ENCODE measurements around the gene DNAJC28. TPM values are rescaled to one million over a fixed set of nuclear protein-coding genes. Genes with fewer than 3 reads are reported as not detected.

DNAJC28 gene
- total RNA-seq, 1 experiment from 2014 or later, result 1.5 TPM

DNA sequence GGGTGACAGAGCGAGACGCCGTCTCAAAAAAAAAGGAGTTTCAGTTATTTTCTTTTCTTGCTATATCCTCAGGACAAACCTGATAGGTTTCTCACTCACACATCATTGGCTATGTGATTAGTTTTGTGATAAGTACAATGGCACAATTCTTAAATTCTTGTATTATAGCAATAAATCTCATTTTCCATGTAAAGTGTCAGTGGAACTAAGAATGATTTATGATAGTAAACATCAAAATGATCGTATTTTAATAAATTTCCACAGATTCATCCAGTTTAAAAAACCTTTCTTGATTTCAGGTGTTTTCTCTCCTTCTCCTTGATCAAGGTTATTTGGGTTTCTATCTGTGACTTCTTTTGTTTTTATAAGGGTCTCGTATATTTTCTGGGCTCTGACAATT lies 3.5 kb downstream of the DNAJC28 start:
- TF ChIP-seq TCF7L2 (IDR thresholded peaks at IDR 0.05; ENCODE audit: low read depth, low read length) (no peak), POLR2AphosphoS5 (IDR thresholded peaks at IDR 0.05; ENCODE audit: low read depth, low read length) (no peak)
- TF ChIP-seq, protein P1, sequence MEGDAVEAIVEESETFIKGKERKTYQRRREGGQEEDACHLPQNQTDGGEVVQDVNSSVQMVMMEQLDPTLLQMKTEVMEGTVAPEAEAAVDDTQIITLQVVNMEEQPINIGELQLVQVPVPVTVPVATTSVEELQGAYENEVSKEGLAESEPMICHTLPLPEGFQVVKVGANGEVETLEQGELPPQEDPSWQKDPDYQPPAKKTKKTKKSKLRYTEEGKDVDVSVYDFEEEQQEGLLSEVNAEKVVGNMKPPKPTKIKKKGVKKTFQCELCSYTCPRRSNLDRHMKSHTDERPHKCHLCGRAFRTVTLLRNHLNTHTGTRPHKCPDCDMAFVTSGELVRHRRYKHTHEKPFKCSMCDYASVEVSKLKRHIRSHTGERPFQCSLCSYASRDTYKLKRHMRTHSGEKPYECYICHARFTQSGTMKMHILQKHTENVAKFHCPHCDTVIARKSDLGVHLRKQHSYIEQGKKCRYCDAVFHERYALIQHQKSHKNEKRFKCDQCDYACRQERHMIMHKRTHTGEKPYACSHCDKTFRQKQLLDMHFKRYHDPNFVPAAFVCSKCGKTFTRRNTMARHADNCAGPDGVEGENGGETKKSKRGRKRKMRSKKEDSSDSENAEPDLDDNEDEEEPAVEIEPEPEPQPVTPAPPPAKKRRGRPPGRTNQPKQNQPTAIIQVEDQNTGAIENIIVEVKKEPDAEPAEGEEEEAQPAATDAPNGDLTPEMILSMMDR (IDR thresholded peaks at IDR 0.05), result no peak
- TF ChIP-seq, protein P2, sequence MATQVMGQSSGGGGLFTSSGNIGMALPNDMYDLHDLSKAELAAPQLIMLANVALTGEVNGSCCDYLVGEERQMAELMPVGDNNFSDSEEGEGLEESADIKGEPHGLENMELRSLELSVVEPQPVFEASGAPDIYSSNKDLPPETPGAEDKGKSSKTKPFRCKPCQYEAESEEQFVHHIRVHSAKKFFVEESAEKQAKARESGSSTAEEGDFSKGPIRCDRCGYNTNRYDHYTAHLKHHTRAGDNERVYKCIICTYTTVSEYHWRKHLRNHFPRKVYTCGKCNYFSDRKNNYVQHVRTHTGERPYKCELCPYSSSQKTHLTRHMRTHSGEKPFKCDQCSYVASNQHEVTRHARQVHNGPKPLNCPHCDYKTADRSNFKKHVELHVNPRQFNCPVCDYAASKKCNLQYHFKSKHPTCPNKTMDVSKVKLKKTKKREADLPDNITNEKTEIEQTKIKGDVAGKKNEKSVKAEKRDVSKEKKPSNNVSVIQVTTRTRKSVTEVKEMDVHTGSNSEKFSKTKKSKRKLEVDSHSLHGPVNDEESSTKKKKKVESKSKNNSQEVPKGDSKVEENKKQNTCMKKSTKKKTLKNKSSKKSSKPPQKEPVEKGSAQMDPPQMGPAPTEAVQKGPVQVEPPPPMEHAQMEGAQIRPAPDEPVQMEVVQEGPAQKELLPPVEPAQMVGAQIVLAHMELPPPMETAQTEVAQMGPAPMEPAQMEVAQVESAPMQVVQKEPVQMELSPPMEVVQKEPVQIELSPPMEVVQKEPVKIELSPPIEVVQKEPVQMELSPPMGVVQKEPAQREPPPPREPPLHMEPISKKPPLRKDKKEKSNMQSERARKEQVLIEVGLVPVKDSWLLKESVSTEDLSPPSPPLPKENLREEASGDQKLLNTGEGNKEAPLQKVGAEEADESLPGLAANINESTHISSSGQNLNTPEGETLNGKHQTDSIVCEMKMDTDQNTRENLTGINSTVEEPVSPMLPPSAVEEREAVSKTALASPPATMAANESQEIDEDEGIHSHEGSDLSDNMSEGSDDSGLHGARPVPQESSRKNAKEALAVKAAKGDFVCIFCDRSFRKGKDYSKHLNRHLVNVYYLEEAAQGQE (IDR thresholded peaks at IDR 0.05; ENCODE audit: insufficient read depth in 1 of 2, low read depth in 2 of 2, low read length in 1 of 2), result no peak
- ChIA-PET POLR2A (no interaction called here), CTCF (no interaction called here)
- BruUV-seq (replicated peaks), result no TSS peak
- ATAC-seq, result no peak
- no peaks in the 10 kb centered on the region for H3K27me3 ChIP-seq (ENCODE audit: control insufficient read depth, insufficient read depth, low read length)
- in situ Hi-C loops (cut with HindIII; ENCODE audit: low pct_unique_long_range_greater_than_20kb, low sequenced_read_pairs), result no loop called here
- no peak overlapping the region for H3K4me3 ChIP-seq (ENCODE audit: low read depth in 2 of 2, low read length in 2 of 2)
- H3K4me1 ChIP-seq (ENCODE audit: control insufficient read depth, insufficient read depth, low read length), result no peaks in the 10 kb centered on the region
- no peak overlapping the region for H3K27ac ChIP-seq (ENCODE audit: low read length)
- DNase-seq (ENCODE audit: low read depth, low spot score), result no peak
- intact Hi-C loops (cut with micrococcal nuclease; ENCODE audit: unreplicated experiment), result no loop called here
- H3K36me3 ChIP-seq (ENCODE audit: control insufficient read depth, insufficient read depth, low read length), result no peaks in the 10 kb centered on the region
- H3K9me3 ChIP-seq (ENCODE audit: control insufficient read depth, insufficient read depth, low read depth, low read length), result no peaks in the 10 kb centered on the region

DNA sequence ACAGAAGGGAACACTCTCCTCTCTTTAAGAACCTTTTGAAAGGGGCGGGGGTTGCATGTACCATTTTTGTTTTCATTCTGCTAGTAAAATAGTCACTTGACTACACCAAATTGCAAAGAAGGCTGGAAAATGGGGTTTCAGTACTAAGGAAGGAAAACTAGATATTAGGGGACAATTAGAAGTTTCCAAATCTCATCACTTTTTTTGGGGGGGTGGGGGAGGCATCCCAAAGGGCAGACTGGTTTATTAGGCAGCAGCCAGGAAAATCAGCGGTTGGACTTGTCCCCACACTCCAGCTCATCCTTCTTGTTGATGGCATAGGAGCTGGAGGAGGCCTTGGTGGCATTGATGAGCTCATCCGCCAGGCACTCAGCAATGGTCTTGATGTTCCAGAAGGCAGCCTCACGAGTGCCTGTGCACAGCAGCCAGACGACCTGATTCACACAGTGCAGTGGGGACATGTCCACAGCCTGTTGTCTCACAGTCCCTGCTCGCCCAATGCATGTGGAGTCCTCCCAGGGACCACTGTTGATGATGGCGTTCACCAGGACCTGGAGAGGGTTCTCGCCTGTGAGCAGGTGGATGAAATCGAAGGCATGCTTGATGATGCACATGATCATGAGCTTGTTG lies 10.1 kb downstream of the DNAJC28 start:
- in situ Hi-C loops (cut with HindIII; ENCODE audit: low pct_unique_long_range_greater_than_20kb, low sequenced_read_pairs), result no loop called here
- Histone ChIP-seq H3K9me3 (ENCODE audit: control insufficient read depth, insufficient read depth, low read depth, low read length) (no peaks in the 10 kb centered on the region), H3K27ac (ENCODE audit: low read length) (no peak overlapping the region), H3K27me3 (ENCODE audit: control insufficient read depth, insufficient read depth, low read length) (no peaks in the 10 kb centered on the region), H3K36me3 (ENCODE audit: control insufficient read depth, insufficient read depth, low read length) (no peaks in the 10 kb centered on the region; the same call in 1 of the 2 replicates), H3K4me1 (ENCODE audit: control insufficient read depth, insufficient read depth, low read length) (no peaks in the 10 kb centered on the region; the same call in 1 of the 2 replicates), H3K4me3 (ENCODE audit: low read depth in 2 of 2, low read length in 2 of 2) (no peak overlapping the region)
- TF ChIP-seq POLR2AphosphoS5 (IDR thresholded peaks at IDR 0.05; ENCODE audit: low read depth, low read length) (no peak), SIN3A (IDR thresholded peaks at IDR 0.05; ENCODE audit: borderline replicate concordance, insufficient read depth, low read depth, low read length) (no peak), TCF7L2 (IDR thresholded peaks at IDR 0.05; ENCODE audit: low read depth, low read length) (no peak)
- TF ChIP-seq, protein P1 (IDR thresholded peaks at IDR 0.05), result no peak
- TF ChIP-seq, protein P2 (IDR thresholded peaks at IDR 0.05; ENCODE audit: insufficient read depth in 1 of 2, low read depth in 2 of 2, low read length in 1 of 2), result no peak
- BruUV-seq (replicated peaks), result no TSS peak
- POLR2A ChIA-PET, result no interaction called here
- no peak for DNase-seq (ENCODE audit: low read depth, low spot score)
- ATAC-seq, result no peak
- intact Hi-C loops (cut with micrococcal nuclease; ENCODE audit: unreplicated experiment), result no loop called here
- CTCF ChIA-PET, result no interaction called here
